IgD-negative memory B cell (primary cell): ENCODE data around the gene SPTLC2. TPM values are rescaled to one million over a fixed set of nuclear protein-coding genes. Genes with fewer than 3 reads are reported as not detected.

ENCODE experiments used
- H3K27ac Mint-ChIP-seq, 3 donors: one replicate each; pipeline ENCODE4 v1.8.0; 2020 to 2022; ENCODE audit warnings: mild to moderate bottlenecking in 3 of 3, mixed read lengths in 3 of 3, moderate library complexity in 1 of 3
- H3K27me3 Mint-ChIP-seq: one replicate; pipeline ENCODE4 v1.8.0; 2021; ENCODE audit warnings: mixed read lengths
- H3K36me3 Mint-ChIP-seq: one replicate; pipeline ENCODE4 v1.8.0; 2020; ENCODE audit warnings: mild to moderate bottlenecking, mixed read lengths
- H3K4me1 Mint-ChIP-seq, 3 donors: one replicate each; pipeline ENCODE4 v1.8.0; 2020 to 2022; ENCODE audit warnings: mixed read lengths in 3 of 3, mild to moderate bottlenecking in 1 of 3
- H3K4me3 Mint-ChIP-seq, 4 donors: one replicate each; pipeline ENCODE4 v1.8.0; 2020 to 2022; ENCODE audit warnings: mild to moderate bottlenecking in 4 of 4, mixed read lengths in 4 of 4, moderate library complexity in 3 of 4
- H3K9me3 Mint-ChIP-seq, 3 donors: one replicate each; pipeline ENCODE4 v1.8.0; 2020 to 2021; ENCODE audit warnings: mixed read lengths in 3 of 3, mild to moderate bottlenecking in 1 of 3
- polyA plus RNA-seq: library from polyadenylated mRNA; unstranded; fragments of 300-500 nt; fragmentation: Illumina TruSeq; gene quantifications from one replicate; pipeline ENCODE4 v1.2.3, GENCODE V29; 2021

Gene SPTLC2
- polyA plus RNA-seq, 1 donor from 2014 or later, result 20.3 TPM

GRCh38 chr14:77478029-77478428 lies 138.4 kb downstream of the SPTLC2 start:
- Mint-ChIP-seq H3K9me3 (no peaks in the 10 kb centered on the region), H3K27me3 (no peaks in the 10 kb centered on the region), H3K36me3 (no peaks in the 10 kb centered on the region), H3K27ac (no peak overlapping the region), H3K4me1 (no peaks in the 10 kb centered on the region), H3K4me3 (peak overlapping the region in 1 of 4 donors; percentile 23)

GRCh38 chr14:77475432-77476115 lies 140.9 kb downstream of the SPTLC2 start:
- no peaks in the 10 kb centered on the region for H3K9me3 Mint-ChIP-seq
- no peak overlapping the region for H3K4me3 Mint-ChIP-seq
- no peaks in the 10 kb centered on the region for H3K4me1 Mint-ChIP-seq
- H3K27me3 Mint-ChIP-seq, result no peaks in the 10 kb centered on the region
- H3K36me3 Mint-ChIP-seq, result no peaks in the 10 kb centered on the region
- H3K27ac Mint-ChIP-seq, result peak overlapping the region in 1 of 3 donors; percentile 80

GRCh38 chr14:77474479-77475177 lies 141.8 kb downstream of the SPTLC2 start:
- Mint-ChIP-seq H3K4me3 (peak overlapping the region in 1 of 4 donors; percentile 23), H3K27ac (peak overlapping the region in 1 of 3 donors; percentile 82), H3K9me3 (no peaks in the 10 kb centered on the region), H3K36me3 (no peaks in the 10 kb centered on the region), H3K4me1 (no peaks in the 10 kb centered on the region), H3K27me3 (no peaks in the 10 kb centered on the region)

GRCh38 chr14:77473921-77474320 lies 142.5 kb downstream of the SPTLC2 start:
- Mint-ChIP-seq H3K4me3 (no peak overlapping the region), H3K36me3 (peaks cover under 1% of the 10 kb centered on the region), H3K27ac (no peak overlapping the region), H3K4me1 (no peaks in the 10 kb centered on the region), H3K27me3 (no peaks in the 10 kb centered on the region), H3K9me3 (no peaks in the 10 kb centered on the region)

- H3K4me3 Mint-ChIP-seq, result no peak overlapping the region
- H3K27me3 Mint-ChIP-seq, result no peaks in the 10 kb centered on the region
- no peaks in the 10 kb centered on the region for H3K9me3 Mint-ChIP-seq
- peaks cover 1% of the 10 kb centered on the region for H3K36me3 Mint-ChIP-seq
- no peak overlapping the region for H3K27ac Mint-ChIP-seq
- H3K4me1 Mint-ChIP-seq, result no peaks in the 10 kb centered on the region
These were observed 146.1 kb downstream of the SPTLC2 start for GRCh38 chr14:77470224-77470870.

GRCh38 chr14:77469539-77469938 lies 146.9 kb downstream of the SPTLC2 start:
- Mint-ChIP-seq H3K36me3 (peaks cover 1% of the 10 kb centered on the region), H3K9me3 (no peaks in the 10 kb centered on the region), H3K4me3 (no peak overlapping the region), H3K4me1 (no peaks in the 10 kb centered on the region), H3K27me3 (no peaks in the 10 kb centered on the region), H3K27ac (no peak overlapping the region)

GRCh38 chr14:77469067-77469505 lies 147.4 kb downstream of the SPTLC2 start:
- no peak overlapping the region for H3K4me3 Mint-ChIP-seq
- H3K4me1 Mint-ChIP-seq, result no peaks in the 10 kb centered on the region
- H3K36me3 Mint-ChIP-seq, result peaks cover 1% of the 10 kb centered on the region
- H3K27ac Mint-ChIP-seq, result no peak overlapping the region
- H3K9me3 Mint-ChIP-seq, result no peaks in the 10 kb centered on the region
- H3K27me3 Mint-ChIP-seq, result no peaks in the 10 kb centered on the region

DNA sequence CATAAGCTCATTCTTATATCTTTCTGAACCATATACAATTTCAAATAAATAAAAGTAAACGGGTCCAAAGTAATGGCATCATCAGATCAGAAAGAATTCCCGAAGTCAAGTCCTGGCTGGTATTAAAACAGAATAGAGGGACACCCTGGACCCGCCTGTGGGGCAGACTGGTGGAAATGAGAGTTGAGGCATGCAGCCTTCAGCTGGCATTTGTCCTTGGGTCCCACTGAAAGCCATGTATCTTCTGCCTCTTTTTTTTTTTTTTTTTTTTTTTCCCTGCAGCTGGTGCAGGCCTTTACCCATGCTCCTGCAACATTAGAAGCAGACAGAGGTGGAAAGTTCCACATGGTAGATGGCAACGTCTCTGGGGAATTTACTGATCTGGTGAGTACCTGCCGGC lies 148.6 kb downstream of the SPTLC2 start:
- peaks cover 5% of the 10 kb centered on the region for H3K36me3 Mint-ChIP-seq
- no peak overlapping the region for H3K27ac Mint-ChIP-seq
- H3K4me1 Mint-ChIP-seq, result no peaks in the 10 kb centered on the region
- H3K27me3 Mint-ChIP-seq, result no peaks in the 10 kb centered on the region
- no peaks in the 10 kb centered on the region for H3K9me3 Mint-ChIP-seq
- no peak overlapping the region for H3K4me3 Mint-ChIP-seq

DNA sequence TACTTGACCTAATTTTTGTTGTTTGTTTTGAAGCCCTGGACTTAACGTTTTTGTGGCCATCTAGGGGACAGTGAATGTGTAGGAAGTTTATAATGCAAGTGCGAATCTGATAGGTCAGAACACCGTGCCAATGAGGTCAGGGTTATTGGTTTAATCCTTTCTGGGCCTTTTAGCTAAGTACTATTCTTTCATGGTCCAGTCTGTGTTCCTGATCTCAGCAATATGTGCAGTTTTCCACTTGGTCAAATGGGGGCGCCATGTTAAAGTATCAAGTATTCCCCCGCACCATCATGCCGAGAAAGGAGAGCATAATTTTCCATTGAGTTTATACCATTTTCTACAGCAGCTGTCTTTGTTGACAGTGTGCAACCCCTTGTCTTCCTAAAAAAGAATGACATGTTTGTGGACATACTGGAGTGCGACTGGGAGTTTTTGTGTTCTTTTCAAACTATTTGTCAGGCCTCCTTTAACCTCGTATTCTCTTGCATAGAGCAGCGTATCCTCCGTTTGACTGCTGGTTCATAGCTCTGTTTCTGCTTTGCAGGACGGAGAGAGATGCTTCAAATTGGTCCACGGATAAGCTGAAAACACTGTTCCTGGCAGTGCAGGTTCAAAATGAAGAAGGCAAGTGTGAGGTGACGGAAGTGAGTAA lies 157.2 kb downstream of the SPTLC2 start:
- Mint-ChIP-seq H3K27me3 (no peaks in the 10 kb centered on the region), H3K36me3 (peaks cover 4% of the 10 kb centered on the region), H3K4me3 (peak overlapping the region; percentile 98 to 100 (median 100)), H3K27ac (peak overlapping the region in 2 of 3 donors; percentile 68 to 93), H3K9me3 (no peaks in the 10 kb centered on the region), H3K4me1 (peaks cover 25 to 33% (median 27%) of the 10 kb centered on the region in 3 donors)

DNA sequence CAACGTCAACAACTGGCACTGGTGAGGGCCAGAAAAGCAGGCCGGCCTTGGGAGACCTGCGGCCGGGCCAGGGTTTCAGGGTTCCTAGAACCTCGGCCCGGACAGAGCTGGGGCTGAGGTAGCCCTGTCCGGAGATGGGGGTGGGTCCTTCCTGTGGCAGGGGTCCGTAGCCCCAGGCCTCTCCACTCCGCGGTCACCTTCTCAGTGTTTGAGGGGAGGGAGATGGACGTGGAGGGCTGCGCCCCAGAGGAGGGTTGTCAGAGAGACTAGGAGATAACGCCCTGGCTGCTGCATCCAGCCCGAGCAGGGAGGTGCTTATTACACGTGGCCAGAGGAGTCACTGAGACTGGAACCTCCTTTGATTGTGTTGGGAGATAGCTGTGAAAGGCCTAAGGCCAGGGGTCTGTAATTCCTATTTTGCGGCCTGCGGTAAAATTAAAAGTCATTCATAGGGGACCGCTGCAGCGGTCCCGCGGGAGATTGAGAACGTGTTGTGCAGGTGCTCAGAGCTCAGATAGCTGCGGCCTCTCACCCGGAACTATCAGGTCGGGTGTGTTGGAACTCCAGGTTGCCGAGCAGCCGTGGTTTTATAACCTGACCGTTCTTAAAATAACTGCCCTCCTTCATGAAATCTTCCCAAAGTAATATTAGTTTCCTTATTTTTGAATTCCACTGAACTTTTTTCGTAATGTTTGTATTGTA lies 158.0 kb downstream of the SPTLC2 start:
- Mint-ChIP-seq H3K36me3 (no peaks in the 10 kb centered on the region), H3K27ac (peak overlapping the region; percentile 90 to 99 (median 93)), H3K9me3 (no peaks in the 10 kb centered on the region), H3K4me3 (peak overlapping the region; percentile 98 to 100 (median 100)), H3K27me3 (no peaks in the 10 kb centered on the region), H3K4me1 (peaks cover 25 to 33% (median 27%) of the 10 kb centered on the region in 3 donors)

- peak within 1 kb of the TSS; percentile 90 to 99 (median 93) for H3K27ac Mint-ChIP-seq
- H3K36me3 Mint-ChIP-seq, result peaks cover 3% of the 10 kb centered on the region
- H3K27me3 Mint-ChIP-seq, result no peaks in the 10 kb centered on the region
- H3K4me3 Mint-ChIP-seq, result peak within 1 kb of the TSS; percentile 98 to 100 (median 100)
- peaks cover 25 to 33% (median 29%) of the 10 kb centered on the region in 3 donors for H3K4me1 Mint-ChIP-seq
- H3K9me3 Mint-ChIP-seq, result no peaks in the 10 kb centered on the region
These were observed 158.8 kb downstream of the SPTLC2 start, which contains the start of the genes AHSA1 and VIPAS39 for GRCh38 chr14:77457522-77458248. Gene AHSA1 (plus strand): TSS chr14:77458093. CDS start chr14:77458190, 97 bp downstream. Gene VIPAS39 (minus strand): TSS chr14:77457601. CDS start chr14:77454102, 3,499 bp downstream.

GRCh38 chr14:77457115-77457521 lies 159.3 kb downstream of the SPTLC2 start:
- peaks cover 3% of the 10 kb centered on the region for H3K36me3 Mint-ChIP-seq
- peaks cover 25 to 33% (median 29%) of the 10 kb centered on the region in 3 donors for H3K4me1 Mint-ChIP-seq
- peak overlapping the region; percentile 98 to 100 (median 100) for H3K4me3 Mint-ChIP-seq

More at GRCh38 chr14:77457115-77457521, 159.3 kb downstream of the SPTLC2 start:
- Mint-ChIP-seq H3K27me3 (no peaks in the 10 kb centered on the region), H3K9me3 (no peaks in the 10 kb centered on the region), H3K27ac (peak overlapping the region; percentile 90 to 99 (median 93))
